Right lobe of liver (tissue), 6 donors: Measurements from ENCODE around the gene DBH. TPM values are rescaled to one million over a fixed set of nuclear protein-coding genes. Genes with fewer than 3 reads are reported as not detected.

Source experiments
- ATAC-seq, 4 donors: fragments of 200-7000 bp; cut with Tn5 transposase; one replicate each; pipeline ENCODE4 v1.9.1; 2020; ENCODE audit warnings: mild to moderate bottlenecking in 4 of 4, moderate library complexity in 4 of 4
- DNase-seq, 3 donors: peaks; one replicate each; pipeline ENCODE4 v3.0.0-alpha.2; 2020
- H3K27ac ChIP-seq, 3 donors: fragments of 200-600 bp; one replicate each; pipeline ENCODE4 v1.8.0; 2022
- H3K27me3 ChIP-seq, 2 donors: fragments of 200-600 bp; one replicate each; pipeline ENCODE4 v1.8.0; 2022
- H3K36me3 ChIP-seq, 4 donors: fragments of 200-600 bp; sonication (generic) in 1 of 4; one replicate each; pipeline versions ENCODE4 v1.5.1 to v1.8.0; 2017 to 2022; ENCODE audit warnings: control low read depth in 1 of 4
- H3K4me1 ChIP-seq, 4 donors: fragments of 200-600 bp; sonication (generic) in 1 of 4; one replicate each; pipeline versions ENCODE4 v1.5.1 to v1.8.0; 2017 to 2022; ENCODE audit warnings: control low read depth in 1 of 4
- H3K4me3 ChIP-seq, 3 donors: fragments of 200-600 bp; one replicate each; pipeline ENCODE4 v1.8.0; 2022
- H3K9me3 ChIP-seq, 4 donors: fragments of 200-600 bp; sonication (generic) in 1 of 4; one replicate each; pipeline versions ENCODE4 v1.5.1 to v1.8.0; 2017 to 2022; ENCODE audit warnings: control low read depth in 1 of 4
- CTCF ChIP-seq, 4 donors: fragments of 200-600 bp in 3 of 4; fragments of 450-650 bp in 1 of 4; IDR thresholded peaks; one replicate each; pipeline versions ENCODE4 v1.5.1 to v1.8.0; 2016 to 2022; ENCODE audit warnings: antibody characterized with exemption in 4 of 4, mild to moderate bottlenecking in 2 of 4
- POLR2A ChIP-seq: fragments of 450-650 bp; IDR thresholded peaks from one replicate; pipeline ENCODE4 v1.6.1; 2017; ENCODE audit warnings: antibody characterized with exemption, mild to moderate bottlenecking
- WGBS: methylation state at CpG from one replicate; pipeline ENCODE4 v1.1.6; 2018; ENCODE audit warnings: low coverage, low lambda C conversion rate; ENCODE audit not compliant: insufficient coverage; ENCODE audit errors: missing lambda C conversion rate; 5-methylcytosine and 5-hydroxymethylcytosine counted together
- intact Hi-C, 2 donors: fragments of 100-400 bp; cut with DNase I; formaldehyde crosslinking; loops; one replicate each; pipeline versions ENCODE4 v1.11.2 to v1.14.1; 2022
- total RNA-seq, 6 experiments: library from RNA; depleted of rRNA in 2 of 6; stranded (reverse); fragments of >200 nt in 2 of 6; fragmentation: NEBNext Ultra II Directional in 3 of 6; extraction: Animal tissue kit (Norgen Biotek cat#: 25700) in 3 of 6; gene quantifications; one replicate each; pipeline versions ENCODE4 v1.1.0 to v1.2.4, GENCODE V29; 2016 to 2023
- donor health status: DM: no; HTN: yes; CAD: no.
- donor health status: DM: no; HTN: no; CAD: no.
- donor health status: DM: no; HTN: no; CAD: no.
- donor health status: DM: no; HTN: yes; CAD: no.
- donor health status: DM: no; HTN: yes; CAD: no.

Gene DBH
- total RNA-seq, 6 experiments from 2014 or later: 1.2 to 12.9 (median 5.7) TPM

- ATAC-seq (peak; percentile 82 to 89 (median 86)), DNase-seq (peak; percentile 88 to 91 (median 91))
- WGBS: 6% methylated on average over 21 of the region's 46 CpGs
- Histone ChIP-seq H3K4me1 (peaks cover 0 to 34% (median 16%) of the 10 kb centered on the region in 4 donors), H3K27me3 (no peaks in the 10 kb centered on the region), H3K9me3 (no peaks in the 10 kb centered on the region), H3K36me3 (peaks cover 0 to 12% (median 4%) of the 10 kb centered on the region in 4 donors), H3K27ac (no peak overlapping the region), H3K4me3 (no peak overlapping the region)
- intact Hi-C loops: no loop called here
- no peak for TF ChIP-seq CTCF (IDR thresholded peaks at IDR 0.05)
- TF ChIP-seq POLR2A: no peak
Measured at GRCh38 chr9:133658442-133659431, 22.6 kb downstream of the DBH start.

DNA sequence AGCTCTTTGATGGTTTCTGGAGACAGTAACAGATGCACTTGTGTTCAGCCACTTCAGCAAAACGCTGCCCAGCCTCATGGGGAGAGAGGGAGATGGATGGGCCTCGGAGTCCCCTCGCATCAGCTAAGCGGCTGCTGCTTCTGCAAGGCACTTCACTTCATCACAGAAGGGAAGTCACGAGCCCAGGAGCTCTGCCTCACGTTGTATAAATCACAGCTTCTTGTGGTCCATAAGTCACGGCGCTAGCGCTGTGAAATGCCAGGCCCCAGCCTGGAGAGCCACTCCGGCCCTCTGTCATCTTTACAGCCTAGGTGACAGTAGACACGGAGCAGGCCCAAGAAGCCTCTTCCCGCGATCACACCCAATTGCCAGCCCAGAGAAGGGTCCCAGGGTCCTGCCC is 23.4 kb downstream of the DBH start:
- no peaks in the 10 kb centered on the region for H3K27me3 ChIP-seq
- H3K9me3 ChIP-seq: no peaks in the 10 kb centered on the region
- DNase-seq (no peak), ATAC-seq (no peak)
- H3K36me3 ChIP-seq: peaks cover 0 to 12% (median 6%) of the 10 kb centered on the region in 4 donors
- 70% methylated on average over 5 of the region's 13 CpGs for WGBS
- intact Hi-C loops: no loop called here
- H3K4me1 ChIP-seq: peaks cover 0 to 34% (median 16%) of the 10 kb centered on the region in 4 donors
- TF ChIP-seq POLR2A (no peak), CTCF (IDR thresholded peaks at IDR 0.05) (no peak)
- no peak overlapping the region for H3K4me3 ChIP-seq
- H3K27ac ChIP-seq: no peak overlapping the region

GRCh38 chr9:133661846-133662540 is 25.8 kb downstream of the DBH start:
- H3K27me3 ChIP-seq: no peaks in the 10 kb centered on the region
- H3K4me1 ChIP-seq: peaks cover 0 to 34% (median 16%) of the 10 kb centered on the region in 4 donors
- no peak overlapping the region for H3K4me3 ChIP-seq
- DNase-seq (no peak), ATAC-seq (no peak)
- WGBS: 60% methylated on average over 3 of the region's 26 CpGs
- no peak for TF ChIP-seq CTCF (IDR thresholded peaks at IDR 0.05)
- no peak for TF ChIP-seq POLR2A
- H3K36me3 ChIP-seq: peaks cover 0 to 18% (median 6%) of the 10 kb centered on the region in 4 donors
- no peak overlapping the region for H3K27ac ChIP-seq
- H3K9me3 ChIP-seq: no peaks in the 10 kb centered on the region
- intact Hi-C loops: no loop called here

DNA sequence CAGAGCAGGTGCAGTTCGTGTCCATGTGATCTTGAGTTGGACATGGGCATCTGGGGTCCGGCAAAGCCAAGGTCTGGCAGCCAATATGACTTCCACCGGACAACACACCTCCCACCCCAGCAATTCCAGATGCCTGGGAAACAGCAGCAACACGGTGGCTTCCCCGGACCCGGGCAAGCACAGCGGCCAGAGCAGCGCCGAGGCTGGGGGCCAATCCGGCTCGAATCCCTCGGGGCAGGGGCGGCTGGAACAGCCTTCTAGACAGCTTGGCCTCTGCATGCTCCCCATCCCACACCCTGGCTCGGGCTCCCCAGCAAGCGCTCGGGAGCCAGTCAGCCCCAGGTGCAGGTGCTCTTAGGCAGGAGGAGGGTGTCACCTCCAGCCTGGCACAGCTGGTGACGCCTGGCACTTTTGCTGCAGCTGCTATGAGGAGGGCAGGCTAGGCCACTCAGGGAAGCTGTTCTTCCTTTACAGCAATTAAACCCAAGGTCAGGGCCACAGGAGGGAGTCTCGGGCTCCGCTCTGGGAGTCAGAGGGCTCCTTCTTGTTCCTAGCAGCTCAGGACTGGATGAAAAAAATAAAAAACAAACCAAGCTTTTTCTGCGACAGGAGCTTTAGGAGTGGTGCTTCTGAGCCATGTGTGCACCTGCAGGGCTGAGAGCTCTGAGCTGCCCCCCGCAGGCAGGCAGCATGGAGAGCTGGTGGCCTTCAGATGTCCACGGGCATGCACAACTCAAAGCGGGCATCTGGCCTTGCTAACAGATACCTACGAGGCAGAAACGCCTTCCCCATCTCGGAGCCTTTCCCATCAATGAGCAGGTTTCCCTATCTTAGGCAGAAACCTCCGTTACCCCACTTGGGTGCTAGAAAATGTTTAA is 28.2 kb downstream of the DBH start:
- WGBS: 87% methylated on average over 3 of the region's 27 CpGs
- ATAC-seq: no peak

More for the DNA sequence above, 28.2 kb downstream of the DBH start:
- Histone ChIP-seq H3K4me1 (peaks cover 0 to 15% (median 7%) of the 10 kb centered on the region in 4 donors), H3K9me3 (no peaks in the 10 kb centered on the region), H3K27me3 (no peaks in the 10 kb centered on the region), H3K36me3 (peaks cover 0 to 23% (median 8%) of the 10 kb centered on the region in 4 donors), H3K27ac (no peak overlapping the region), H3K4me3 (no peak overlapping the region)
- intact Hi-C loops: no loop called here
- TF ChIP-seq CTCF (IDR thresholded peaks at IDR 0.05) (no peak), POLR2A (no peak)
- DNase-seq: no peak
